ENCODE results near the gene OR6C65. TPM values are rescaled to one million over a fixed set of nuclear protein-coding genes. Genes with fewer than 3 reads are reported as not detected.
"Not testable (repeated sequence)": the region's sequence is repeated elsewhere in the genome, so short reads cannot be mapped to it uniquely, and the experiment has no call there.

Gene OR6C65
- total and polyA plus RNA-seq, 7 donors = not detected

DNA sequence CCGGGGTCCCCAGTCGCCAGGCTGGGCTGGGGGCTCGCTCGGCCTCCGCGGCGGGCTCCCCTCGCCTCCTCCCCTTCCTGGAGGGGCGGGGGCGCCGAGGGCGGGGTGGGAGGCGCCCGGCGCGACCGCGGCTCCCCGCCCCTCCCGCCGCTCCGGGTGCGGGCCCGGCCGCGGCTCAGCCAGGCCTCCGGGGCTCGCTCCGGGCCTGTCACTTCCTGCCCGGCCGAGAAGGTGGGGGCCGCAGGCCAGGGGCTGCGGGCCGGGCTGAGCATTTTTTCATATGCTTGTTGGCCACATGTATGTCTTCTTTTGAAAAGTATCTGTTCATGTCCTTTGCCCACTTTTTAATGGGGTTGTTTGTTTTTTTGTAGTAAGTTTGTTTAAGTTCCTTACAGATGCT, 14.6 kb downstream of the OR6C65 start:
- H3K27me3 ChIP-seq; H3K27ac ChIP-seq; intact Hi-C loops (cut with DNase I); DNase-seq; H3K4me3 ChIP-seq; H3K9me3 ChIP-seq; H3K36me3 ChIP-seq; H3K4me1 ChIP-seq: not testable (repeated sequence)
- 4 to 15% methylated on average over 10 to 11 of the region's 34 CpGs for WGBS, 2 donors

GRCh38 chr12:55416961-55417360, 16.6 kb downstream of the OR6C65 start:
- no peak for DNase-seq
- no peaks in the 10 kb centered on the region for H3K36me3 ChIP-seq
- TF ChIP-seq POLR2A (IDR thresholded peaks at IDR 0.05) = no peak
- no peak for TF ChIP-seq POLR2AphosphoS5 (IDR thresholded peaks at IDR 0.05)
- TF ChIP-seq, protein P1, sequence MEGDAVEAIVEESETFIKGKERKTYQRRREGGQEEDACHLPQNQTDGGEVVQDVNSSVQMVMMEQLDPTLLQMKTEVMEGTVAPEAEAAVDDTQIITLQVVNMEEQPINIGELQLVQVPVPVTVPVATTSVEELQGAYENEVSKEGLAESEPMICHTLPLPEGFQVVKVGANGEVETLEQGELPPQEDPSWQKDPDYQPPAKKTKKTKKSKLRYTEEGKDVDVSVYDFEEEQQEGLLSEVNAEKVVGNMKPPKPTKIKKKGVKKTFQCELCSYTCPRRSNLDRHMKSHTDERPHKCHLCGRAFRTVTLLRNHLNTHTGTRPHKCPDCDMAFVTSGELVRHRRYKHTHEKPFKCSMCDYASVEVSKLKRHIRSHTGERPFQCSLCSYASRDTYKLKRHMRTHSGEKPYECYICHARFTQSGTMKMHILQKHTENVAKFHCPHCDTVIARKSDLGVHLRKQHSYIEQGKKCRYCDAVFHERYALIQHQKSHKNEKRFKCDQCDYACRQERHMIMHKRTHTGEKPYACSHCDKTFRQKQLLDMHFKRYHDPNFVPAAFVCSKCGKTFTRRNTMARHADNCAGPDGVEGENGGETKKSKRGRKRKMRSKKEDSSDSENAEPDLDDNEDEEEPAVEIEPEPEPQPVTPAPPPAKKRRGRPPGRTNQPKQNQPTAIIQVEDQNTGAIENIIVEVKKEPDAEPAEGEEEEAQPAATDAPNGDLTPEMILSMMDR (IDR thresholded peaks at IDR 0.05) = no peak
- no peak for TF ChIP-seq EP300 (IDR thresholded peaks at IDR 0.05)
- no peaks in the 10 kb centered on the region for H3K4me1 ChIP-seq
- H3K4me3 ChIP-seq = no peak overlapping the region
- WGBS, 2 donors = 48 to 86% methylated on average over 1 of the region's 1 CpG
- intact Hi-C loops (cut with DNase I) = no loop called here
- H3K9me3 ChIP-seq = no peaks in the 10 kb centered on the region
- no peak overlapping the region for H3K27ac ChIP-seq
- H3K27me3 ChIP-seq = no peaks in the 10 kb centered on the region

DNA sequence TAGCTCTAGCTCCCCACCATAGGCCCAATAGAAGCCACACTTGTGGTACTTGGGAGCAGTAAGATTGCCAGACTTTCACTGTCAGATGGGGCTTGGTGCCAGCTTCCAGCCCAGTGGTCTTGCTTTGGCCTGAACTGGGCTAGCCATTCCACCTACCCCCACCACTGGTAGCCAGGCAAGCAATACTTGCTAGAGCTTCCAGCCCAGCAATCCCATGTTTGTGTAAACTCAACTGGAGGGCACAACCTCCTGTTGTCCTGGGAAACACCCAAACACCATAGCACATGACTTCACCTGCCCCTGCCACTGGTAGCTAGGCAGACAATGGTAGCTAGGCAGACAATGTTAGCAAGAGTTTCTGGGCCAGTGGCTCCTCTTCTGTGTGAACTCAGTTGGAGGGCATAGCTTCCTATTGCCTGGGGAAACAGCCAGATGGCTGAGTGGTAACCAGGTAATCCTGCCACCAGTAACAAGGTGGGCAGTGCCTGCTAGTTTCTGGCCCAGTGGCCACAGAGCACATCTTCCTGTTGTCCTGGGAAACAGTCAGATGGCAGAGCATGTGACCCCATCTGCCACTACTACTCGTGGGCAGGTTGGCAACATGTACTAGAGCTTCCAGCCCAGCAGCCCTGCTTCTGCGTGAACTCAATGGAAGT, 20.1 kb downstream of the OR6C65 start:
- TF ChIP-seq, protein P1 (IDR thresholded peaks at IDR 0.05) = no peak
- no peak for TF ChIP-seq EP300 (IDR thresholded peaks at IDR 0.05)
- no peak for TF ChIP-seq POLR2A (IDR thresholded peaks at IDR 0.05)
- no peak for TF ChIP-seq POLR2AphosphoS5 (IDR thresholded peaks at IDR 0.05)
- Histone ChIP-seq H3K36me3 (no peaks in the 10 kb centered on the region), H3K27me3 (no peaks in the 10 kb centered on the region), H3K4me3 (no peak overlapping the region), H3K4me1 (no peaks in the 10 kb centered on the region), H3K27ac (no peak overlapping the region), H3K9me3 (no peaks in the 10 kb centered on the region)
- 84 to 86% methylated on average over 2 of the region's 2 CpGs for WGBS, 2 donors
- intact Hi-C loops (cut with DNase I) = no loop called here
- no peak for DNase-seq

GRCh38 chr12:55425954-55426353, 25.6 kb downstream of the OR6C65 start, which contains the start of gene OR6C76:
OR6C76 (plus strand) TSS chr12:55426254; CDS start chr12:55426254, 0 bp downstream.
- Histone ChIP-seq H3K4me3 (no peak within 1 kb of the TSS), H3K4me1 (no peaks in the 10 kb centered on the region), H3K36me3 (no peaks in the 10 kb centered on the region), H3K9me3 (no peaks in the 10 kb centered on the region), H3K27ac (no peak within 1 kb of the TSS), H3K27me3 (no peaks in the 10 kb centered on the region)
- intact Hi-C loops (cut with DNase I) = no loop called here
- DNase-seq = no peak
- 87 to 91% methylated on average over 4 of the region's 4 CpGs for WGBS, 2 donors
- no peak for TF ChIP-seq POLR2A (IDR thresholded peaks at IDR 0.05)
- TF ChIP-seq, protein P1 (IDR thresholded peaks at IDR 0.05) = no peak
- TF ChIP-seq POLR2AphosphoS5 (IDR thresholded peaks at IDR 0.05) = no peak
- no peak for TF ChIP-seq EP300 (IDR thresholded peaks at IDR 0.05)

- WGBS, 2 donors = 14 to 29% methylated on average over 1 of the region's 1 CpG
- intact Hi-C loops (cut with DNase I) = no loop called here
These were observed 28.3 kb downstream of the OR6C65 start for GRCh38 chr12:55428331-55429243.

DNA sequence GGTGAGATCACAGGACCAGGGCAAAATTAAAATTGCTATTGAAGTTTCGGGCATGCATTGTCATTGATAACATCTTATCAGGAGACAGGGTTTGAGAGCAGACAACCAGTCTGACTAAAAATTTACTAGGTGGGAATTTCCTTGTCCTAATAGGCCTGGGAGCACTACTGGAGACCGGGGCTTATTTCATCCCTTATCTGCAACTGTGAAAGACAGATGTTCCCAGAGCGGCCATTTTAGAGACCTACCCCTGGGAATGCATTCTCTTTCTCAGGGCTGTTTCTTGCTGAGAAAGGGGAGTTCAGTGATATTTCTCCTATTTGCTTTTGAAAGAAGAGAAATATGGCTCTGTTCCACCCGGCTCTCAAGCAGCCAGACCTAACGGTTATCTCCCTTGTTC, 40.9 kb downstream of the OR6C65 start:
- H3K27ac ChIP-seq; H3K9me3 ChIP-seq; H3K27me3 ChIP-seq; intact Hi-C loops (cut with DNase I); H3K4me3 ChIP-seq; H3K4me1 ChIP-seq; DNase-seq; H3K36me3 ChIP-seq: not testable (repeated sequence)
- 75 to 94% methylated on average over 5 of the region's 5 CpGs for WGBS, 2 donors

More at GRCh38 chr12:55428331-55429243, 28.3 kb downstream of the OR6C65 start:
- no peaks in the 10 kb centered on the region for H3K27me3 ChIP-seq
- H3K9me3 ChIP-seq = no peaks in the 10 kb centered on the region
- H3K36me3 ChIP-seq = no peaks in the 10 kb centered on the region
- DNase-seq = no peak
- H3K4me3 ChIP-seq = no peak overlapping the region
- no peak overlapping the region for H3K27ac ChIP-seq
- TF ChIP-seq POLR2AphosphoS5 (IDR thresholded peaks at IDR 0.05) = no peak
- TF ChIP-seq EP300 (IDR thresholded peaks at IDR 0.05) = no peak
- TF ChIP-seq POLR2A (IDR thresholded peaks at IDR 0.05) = no peak
- TF ChIP-seq, protein P1 (IDR thresholded peaks at IDR 0.05) = no peak
- no peaks in the 10 kb centered on the region for H3K4me1 ChIP-seq

Measured in sigmoid colon (tissue), 7 donors.